HepG2 (cell line): ENCODE results near the gene AP4S1. TPM values are rescaled to one million over a fixed set of nuclear protein-coding genes. Genes with fewer than 3 reads are reported as not detected.

ENCODE experiments used
- ATAC-seq: fragments of 200-7000 bp; cut with Tn5 transposase; 3 replicates; pipeline ENCODE4 v1.9.1; 2020; ENCODE audit warnings: mild to moderate bottlenecking, moderate library complexity
- BruUV-seq: library from RNA; stranded (reverse); fragments of 400-500 nt; replicated peaks from 2 replicates; lab custom pipeline; 2021; lab: Mats Ljungman, UMichigan
- CTCF ChIA-PET: fragments of 300-600 bp; formaldehyde crosslinking; extraction: SDS; loops from one replicate; lab custom pipeline; 2021; ENCODE audit warnings: low total read pairs, inconsistent platforms, low intra/inter-chr PET ratio; lab: Yijun Ruan, JAX
- POLR2A ChIA-PET: fragments of 350-600 bp; sonication (Branson Sonifier 250); formaldehyde crosslinking; loops from one replicate; lab custom pipeline; 2020; ENCODE audit warnings: antibody characterized with exemption, inconsistent platforms; lab: Yijun Ruan, JAX
- DNase-seq: peaks from one replicate; pipeline ENCODE4 v3.0.0-alpha.2; 2015; ENCODE audit warnings: low spot score
- FAIRE-seq: peaks from 3 replicates; lab custom pipeline; 2011; peaks lifted over from hg19 to GRCh38; lab: Jason Lieb, UNC
- H2AFZ ChIP-seq: one replicate; pipeline ENCODE4 v1.6.1; 2011; ENCODE audit warnings: low read length, inconsistent platforms
- H3K27ac ChIP-seq: fragments of 300-600 bp; 3 replicates; pipeline ENCODE4 v1.8.0; 2011; ENCODE audit warnings: mixed run types, mild to moderate bottlenecking, mixed read lengths, low read length, inconsistent platforms; ENCODE audit not compliant: insufficient read depth; ENCODE audit errors: extremely low read length
- H3K27me3 ChIP-seq, 2 experiments: fragments of 200-600 bp in 1 of 2; 2 replicates in 1 of 2; 3 replicates in 1 of 2; pipeline versions ENCODE4 v1.6.0 to v1.8.0; 2011; ENCODE audit warnings: low read length in 2 of 2, mild to moderate bottlenecking in 2 of 2, moderate library complexity in 2 of 2, inconsistent platforms in 1 of 2; ENCODE audit not compliant: insufficient read depth in 2 of 2, control insufficient read depth in 1 of 2
- H3K36me3 ChIP-seq, 2 experiments: fragments of 200-600 bp in 1 of 2; replicated peaks in 1 of 2; 2 replicates in 1 of 2; 3 replicates in 1 of 2; pipeline versions ENCODE4 v1.5.1 to v1.8.0; 2011; ENCODE audit warnings: low read length in 2 of 2, inconsistent platforms in 1 of 2; ENCODE audit not compliant: insufficient read depth in 2 of 2, control insufficient read depth in 1 of 2
- H3K4me1 ChIP-seq: 2 replicates; pipeline ENCODE4 v1.5.1; 2012; ENCODE audit warnings: low read length, inconsistent platforms; ENCODE audit not compliant: insufficient read depth
- H3K4me2 ChIP-seq: 2 replicates; pipeline ENCODE4 v1.6.0; 2011; ENCODE audit warnings: low read depth, low read length, inconsistent platforms
- H3K4me3 ChIP-seq, 3 experiments: fragments of 200-600 bp in 1 of 3; sonication (generic), shearing (Covaris generic) in 1 of 3; replicated peaks in 1 of 3; 2 replicates each; pipeline ENCODE4 v1.5.1; 2011 to 2016; ENCODE audit warnings: low read length in 3 of 3, inconsistent platforms in 2 of 3, low read depth in 2 of 3, mild to moderate bottlenecking in 2 of 3, control low read depth in 1 of 3, mixed read lengths in 1 of 3; ENCODE audit not compliant: insufficient read depth in 1 of 3
- H3K79me2 ChIP-seq: one replicate; pipeline ENCODE4 v1.6.1; 2011; ENCODE audit warnings: low read length, inconsistent platforms; ENCODE audit not compliant: insufficient read depth
- H3K9ac ChIP-seq: 2 replicates; pipeline ENCODE4 v1.6.0; 2011; ENCODE audit warnings: mild to moderate bottlenecking, low read depth, low read length, inconsistent platforms; ENCODE audit not compliant: insufficient read depth
- H3K9me3 ChIP-seq: 2 replicates; pipeline ENCODE4 v1.5.1; 2012; ENCODE audit warnings: mild to moderate bottlenecking, low read length
- H4K20me1 ChIP-seq: 2 replicates; pipeline ENCODE4 v1.6.0; 2011; ENCODE audit warnings: inconsistent platforms, mild to moderate bottlenecking, low read length, moderate library complexity; ENCODE audit not compliant: insufficient read depth
- ATF1 ChIP-seq: IDR thresholded peaks from 2 replicates; pipeline ENCODE4 v1.6.1; 2016; ENCODE audit warnings: mild to moderate bottlenecking, control low read depth
- BHLHE40 ChIP-seq: IDR thresholded peaks from 2 replicates; pipeline ENCODE4 v1.6.1; 2011; ENCODE audit warnings: low read length, improper control_type of control experiment
- CREM ChIP-seq, 2 experiments: sonication (generic) in 1 of 2; formaldehyde crosslinking in 1 of 2; IDR thresholded peaks; 2 replicates each; pipeline versions ENCODE4 v1.4.0 to v1.6.1; 2016 to 2020; ENCODE audit warnings: antibody characterized with exemption in 1 of 2, mild to moderate bottlenecking in 1 of 2, missing genetic modification reagents in 1 of 2
- DNMT3B ChIP-seq: conservative IDR thresholded peaks from 2 replicates; pipeline ENCODE4 v1.6.1; 2016; ENCODE audit warnings: missing biosample characterization, control low read depth
- FLYWCH1 ChIP-seq: sonication (generic); formaldehyde crosslinking; IDR thresholded peaks from 2 replicates; pipeline ENCODE4 v1.8.1; 2023; ENCODE audit warnings: mild to moderate bottlenecking, missing genetic modification reagents
- FOXO4 ChIP-seq: sonication (generic); formaldehyde crosslinking; conservative IDR thresholded peaks from 2 replicates; pipeline ENCODE4 v1.8.1; 2023; ENCODE audit warnings: missing genetic modification reagents
- HES4 ChIP-seq: sonication (generic); formaldehyde crosslinking; IDR thresholded peaks from 2 replicates; pipeline ENCODE4 v1.9.0; 2021; ENCODE audit warnings: mild to moderate bottlenecking, missing genetic modification reagents, borderline replicate concordance
- SNAPC2 ChIP-seq: sonication (generic); formaldehyde crosslinking; IDR thresholded peaks from 2 replicates; pipeline ENCODE4 v1.8.1; 2022; ENCODE audit warnings: mild to moderate bottlenecking, missing genetic modification reagents
- SRSF4 ChIP-seq: fragments of 200-400 bp; formaldehyde crosslinking; IDR thresholded peaks from one replicate; pipeline ENCODE4 v1.6.1; 2018; ENCODE audit warnings: mild to moderate bottlenecking, low read depth, low read length, moderate library complexity; ENCODE audit not compliant: poor library complexity, severe bottlenecking
- ZMYM4 ChIP-seq: sonication (generic); formaldehyde crosslinking; IDR thresholded peaks from 2 replicates; pipeline ENCODE4 v1.8.1; 2023; ENCODE audit warnings: mild to moderate bottlenecking, missing genetic modification reagents
- ZNF10 ChIP-seq: sonication (generic); formaldehyde crosslinking; IDR thresholded peaks from 2 replicates; pipeline ENCODE4 v1.4.0; 2020; ENCODE audit warnings: mild to moderate bottlenecking, low read depth, missing genetic modification reagents, borderline replicate concordance
- ZNF414 ChIP-seq: sonication (generic); formaldehyde crosslinking; IDR thresholded peaks from 2 replicates; pipeline ENCODE4 v1.5.0; 2020; ENCODE audit warnings: missing genetic modification reagents
- ZNF496 ChIP-seq: sonication (generic); formaldehyde crosslinking; IDR thresholded peaks from 2 replicates; pipeline ENCODE4 v1.8.1; 2023; ENCODE audit warnings: mild to moderate bottlenecking, moderate library complexity, missing genetic modification reagents; ENCODE audit not compliant: insufficient replicate concordance
- ZNF557 ChIP-seq: sonication (generic); formaldehyde crosslinking; IDR thresholded peaks from 2 replicates; pipeline ENCODE4 v1.4.0; 2020; ENCODE audit warnings: missing genetic modification reagents
- WGBS: methylation state at CpG from one replicate; pipeline ENCODE4 v1.1.6; 2017; ENCODE audit warnings: low lambda C conversion rate; 5-methylcytosine and 5-hydroxymethylcytosine counted together
- in situ Hi-C: cut with HindIII; loops from 2 replicates; pipeline ENCODE4 v1.10.0; 2017; ENCODE audit warnings: low pct_unique_long_range_greater_than_20kb; ENCODE audit not compliant: extremely low pct_ligation_motif_present
- intact Hi-C: fragments of 100-400 bp; cut with micrococcal nuclease; formaldehyde crosslinking; loops from one replicate; pipeline ENCODE4 v1.10.0; 2022; ENCODE audit not compliant: unreplicated experiment
- polyA plus RNA-seq, 8 experiments: library from polyadenylated mRNA; depleted of rRNA in 3 of 8; stranded (reverse) in 7 of 8; unstranded in 1 of 8; fragments of >200 nt; fragmentation: Illumina TruSeq in 4 of 8; extraction: Trizol in 4 of 8; gene quantifications; 2 replicates each; pipeline versions ENCODE4 v1.2.1 to v1.2.3, GENCODE V29; 2011 to 2016; ENCODE audit warnings: low read depth in 4 of 8, missing spikeins in 1 of 8, mixed read lengths in 1 of 8; ENCODE audit not compliant: insufficient read depth in 1 of 8
- total RNA-seq, 5 experiments: library from RNA; depleted of rRNA; stranded (reverse); fragments of >200 nt; fragmentation: Illumina TruSeq; extraction: Trizol; gene quantifications; 2 replicates each; pipeline ENCODE4 v1.2.3, GENCODE V29; 2016; ENCODE audit warnings: low read depth in 1 of 5
- TF ChIP-seq, protein P1 (sequence below): sonication (generic); formaldehyde crosslinking; IDR thresholded peaks from 2 replicates; pipeline ENCODE4 v1.5.0; 2020; ENCODE audit warnings: mild to moderate bottlenecking, missing genetic modification reagents

AP4S1 gene
- total and polyA plus RNA-seq, 2 of the 13 experiments (the other 11 are each of a cell fraction or from before 2014, with no cell fraction given), result 3.9 to 21.1 TPM

- H3K79me2 ChIP-seq, result peaks cover 94% of the 10 kb centered on the region
- intact Hi-C loops, result no loop called here
- FAIRE-seq, result no peak
- H3K9ac ChIP-seq, result no peak overlapping the region
- TF ChIP-seq ATF1 (0 out of 2 replicates have a peak, but pooled peaks have one; percentile 24), HES4 (CRISPR knock-in tag) (no peak), FOXO4 (CRISPR knock-in tag) (0 out of 2 replicates have a peak, but pooled peaks have one; percentile 67), DNMT3B (CRISPR knock-in tag) (no peak), ZNF496 (CRISPR knock-in tag) (no peak)
- H3K27ac ChIP-seq, result no peak overlapping the region
- DNase-seq, result no peak
- H3K27me3 ChIP-seq, result no peaks in the 10 kb centered on the region
- no peaks in the 10 kb centered on the region for H3K9me3 ChIP-seq
- peaks cover 4 to 5% of the 10 kb centered on the region in 2 experiments; a peak in 3 of 5 replicates for H3K36me3 ChIP-seq
- H2AFZ ChIP-seq, result no peak overlapping the region
- H4K20me1 ChIP-seq, result peaks cover 78% of the 10 kb centered on the region
- no peak for ATAC-seq
- BruUV-seq, result no TSS peak
- CTCF ChIA-PET, result no interaction called here
- in situ Hi-C loops, result no loop called here
- H3K4me1 ChIP-seq, result peaks cover 37% of the 10 kb centered on the region
- no peak overlapping the region for H3K4me3 ChIP-seq
- POLR2A ChIA-PET, result interaction anchor here (0.5 to 1.3 kb wide), 3 partner anchors 13 to 64 kb away, joined by 3 to 6 read pairs (median 3); partner anchors contain the start of gene STRN3
- no peak overlapping the region for H3K4me2 ChIP-seq
Observed at GRCh38 chr14:30990770-30991169, 34.7 kb upstream of the AP4S1 start.

DNA sequence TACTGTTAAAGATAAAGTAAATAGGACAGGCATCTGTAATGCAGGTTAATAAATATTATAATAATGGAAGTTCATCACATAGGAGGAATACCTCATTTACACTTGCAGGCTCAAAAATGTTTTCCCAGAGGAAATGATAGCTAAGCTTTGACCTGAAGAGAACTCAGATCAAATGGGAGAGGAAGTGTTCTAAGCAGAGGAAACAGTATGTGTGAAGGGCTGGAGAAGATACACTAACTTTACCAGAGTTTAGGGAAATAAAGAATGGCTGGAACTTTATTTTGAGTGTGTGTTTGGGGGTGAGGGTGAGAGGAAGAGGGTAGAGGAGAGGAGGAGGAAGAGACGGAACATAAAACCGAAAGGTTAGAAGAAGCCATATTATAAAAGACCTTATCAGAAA lies 34.0 kb upstream of the AP4S1 start:
- Histone ChIP-seq H3K4me1 (peaks cover 37% of the 10 kb centered on the region), H4K20me1 (peaks cover 77% of the 10 kb centered on the region), H3K9me3 (no peaks in the 10 kb centered on the region), H3K27ac (no peak overlapping the region), H3K36me3 (peaks cover 6 to 7% of the 10 kb centered on the region in 2 experiments; a peak in 4 of 5 replicates), H3K79me2 (peaks cover 94% of the 10 kb centered on the region), H3K9ac (no peak overlapping the region), H3K27me3 (no peaks in the 10 kb centered on the region), H3K4me3 (no peak overlapping the region), H3K4me2 (no peak overlapping the region), H2AFZ (no peak overlapping the region)
- CTCF ChIA-PET, result no interaction called here
- no peak for DNase-seq
- intact Hi-C loops (no loop called here), in situ Hi-C loops (no loop called here)
- ATAC-seq, result no peak
- WGBS, result 96% methylated on average over 2 of the region's 2 CpGs
- no TSS peak for BruUV-seq
- FAIRE-seq, result no peak
- POLR2A ChIA-PET, result interaction anchor here (0.5 to 1.3 kb wide), 2 partner anchors 35 to 63 kb away, joined by 3 to 6 read pairs; partner anchors contain the start of gene STRN3
- no peak for TF ChIP-seq ZNF414
- no peak for TF ChIP-seq ZNF10 (CRISPR knock-in tag)
- TF ChIP-seq SNAPC2 (CRISPR knock-in tag), result no peak
- no peak for TF ChIP-seq SRSF4
- no peak for TF ChIP-seq BHLHE40
- TF ChIP-seq ZMYM4 (CRISPR knock-in tag), result no peak
- TF ChIP-seq, protein P1, sequence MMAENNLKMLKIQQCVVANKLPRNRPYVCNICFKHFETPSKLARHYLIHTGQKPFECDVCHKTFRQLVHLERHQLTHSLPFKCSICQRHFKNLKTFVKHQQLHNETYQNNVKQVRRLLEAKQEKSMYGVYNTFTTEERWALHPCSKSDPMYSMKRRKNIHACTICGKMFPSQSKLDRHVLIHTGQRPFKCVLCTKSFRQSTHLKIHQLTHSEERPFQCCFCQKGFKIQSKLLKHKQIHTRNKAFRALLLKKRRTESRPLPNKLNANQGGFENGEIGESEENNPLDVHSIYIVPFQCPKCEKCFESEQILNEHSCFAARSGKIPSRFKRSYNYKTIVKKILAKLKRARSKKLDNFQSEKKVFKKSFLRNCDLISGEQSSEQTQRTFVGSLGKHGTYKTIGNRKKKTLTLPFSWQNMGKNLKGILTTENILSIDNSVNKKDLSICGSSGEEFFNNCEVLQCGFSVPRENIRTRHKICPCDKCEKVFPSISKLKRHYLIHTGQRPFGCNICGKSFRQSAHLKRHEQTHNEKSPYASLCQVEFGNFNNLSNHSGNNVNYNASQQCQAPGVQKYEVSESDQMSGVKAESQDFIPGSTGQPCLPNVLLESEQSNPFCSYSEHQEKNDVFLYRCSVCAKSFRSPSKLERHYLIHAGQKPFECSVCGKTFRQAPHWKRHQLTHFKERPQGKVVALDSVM (CRISPR knock-in tag), result no peak
- TF ChIP-seq FLYWCH1 (CRISPR knock-in tag), result no peak
- no peak for TF ChIP-seq ZNF496 (CRISPR knock-in tag)
- no peak for TF ChIP-seq CREM (IDR thresholded peaks at IDR 0.05)
- no peak for TF ChIP-seq CREM (CRISPR knock-in tag; IDR thresholded peaks at IDR 0.05)
- TF ChIP-seq ZNF557 (CRISPR knock-in tag), result no peak
